Sigmoid colon (tissue), 7 donors: ENCODE data around the gene KRTAP5-2. TPM values are rescaled to one million over a fixed set of nuclear protein-coding genes. Genes with fewer than 3 reads are reported as not detected.

ENCODE experiments used
- DNase-seq: peaks from one replicate; pipeline ENCODE4 v3.0.0-alpha.2; 2019
- H3K27ac ChIP-seq, 4 donors: fragments of 200-600 bp; sonication (generic); one replicate each; pipeline ENCODE4 v1.5.1; 2016 to 2019; ENCODE audit warnings: mild to moderate bottlenecking in 1 of 4
- H3K27me3 ChIP-seq, 3 donors: fragments of 200-600 bp; sonication (generic); one replicate each; pipeline ENCODE4 v1.5.1; 2019; ENCODE audit warnings: mild to moderate bottlenecking in 1 of 3
- H3K36me3 ChIP-seq, 4 donors: fragments of 200-600 bp; sonication (generic); one replicate each; pipeline ENCODE4 v1.5.1; 2016 to 2019
- H3K4me1 ChIP-seq, 4 donors: fragments of 200-600 bp; sonication (generic); one replicate each; pipeline ENCODE4 v1.5.1; 2017 to 2019
- H3K4me3 ChIP-seq, 4 donors: fragments of 200-600 bp; sonication (generic); one replicate each; pipeline ENCODE4 v1.5.1; 2017 to 2019; ENCODE audit warnings: mild to moderate bottlenecking in 2 of 4, moderate library complexity in 1 of 4
- H3K9me3 ChIP-seq, 4 donors: fragments of 200-600 bp in 3 of 4; sonication (generic) in 3 of 4; one replicate each; pipeline versions ENCODE4 v1.5.1 to v1.6.1; 2013 to 2019
- EP300 ChIP-seq, 4 donors: sonication (generic); formaldehyde crosslinking; IDR thresholded peaks; one replicate each; pipeline ENCODE4 v1.6.1; 2017; ENCODE audit warnings: antibody characterized with exemption in 4 of 4
- POLR2A ChIP-seq, 2 donors: fragments of 450-650 bp; IDR thresholded peaks; one replicate each; pipeline ENCODE4 v1.6.1; 2016; ENCODE audit warnings: antibody characterized with exemption in 2 of 2, mild to moderate bottlenecking in 2 of 2, moderate library complexity in 2 of 2
- POLR2AphosphoS5 ChIP-seq, 4 donors: sonication (generic); formaldehyde crosslinking; IDR thresholded peaks; one replicate each; pipeline ENCODE4 v1.6.1; 2017; ENCODE audit warnings: antibody characterized with exemption in 4 of 4
- WGBS, 2 donors: extraction: QIAGEN DNeasy Blood & Tissue Kit; methylation state at CpG; one replicate each; pipeline ENCODE4 v1.1.7; 2013; 5-methylcytosine and 5-hydroxymethylcytosine counted together
- intact Hi-C: fragments of 100-400 bp; cut with DNase I; formaldehyde crosslinking; loops from one replicate; pipeline ENCODE4 v1.15.1; 2023
- polyA plus RNA-seq, 3 donors: library from polyadenylated mRNA; stranded (reverse); fragments of 200-250 nt; gene quantifications; one replicate each; pipeline ENCODE4 v1.2.3, GENCODE V29; 2013
- total RNA-seq, 4 donors: library from RNA; depleted of rRNA; stranded (reverse); fragments of >200 nt; gene quantifications; one replicate each; pipeline ENCODE4 v1.1.0, GENCODE V29; 2016
- TF ChIP-seq, protein P1 (sequence below), 4 experiments: fragments of 450-650 bp in 3 of 4; fragments of 200-600 bp in 1 of 4; IDR thresholded peaks; one replicate each; pipeline ENCODE4 v1.5.1; 2016 to 2019; ENCODE audit warnings: antibody characterized with exemption in 4 of 4, mild to moderate bottlenecking in 3 of 4, moderate library complexity in 2 of 4
- donor health status: healthy with polysubstance abuse.
- donor health status: Bipolar disorder and iron deficiency.
- donor health status: healthy.

KRTAP5-2 gene
- total and polyA plus RNA-seq, 7 donors, result 0.29 TPM; not detected in 6

DNA sequence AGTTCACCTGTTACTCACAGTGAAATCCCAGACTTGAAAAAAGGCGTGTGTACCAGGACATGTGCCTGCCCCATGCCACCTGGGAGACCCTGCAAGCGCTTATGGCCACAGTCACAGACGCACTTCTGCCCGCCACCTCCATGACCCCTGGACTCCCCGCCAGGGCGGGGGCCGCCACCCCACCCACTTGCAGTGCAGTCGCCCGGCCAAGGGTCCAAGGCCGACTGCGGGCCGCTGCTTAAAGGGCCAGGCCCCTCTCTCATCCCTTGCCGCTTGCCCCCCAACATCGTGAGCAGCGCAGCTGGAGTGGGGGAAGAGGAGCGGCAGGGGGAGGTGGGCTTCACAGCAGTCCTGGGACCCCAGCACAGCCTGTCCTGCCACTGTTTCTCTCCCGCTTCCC lies 36.8 kb downstream of the KRTAP5-2 start:
- H3K9me3 ChIP-seq, result no peaks in the 10 kb centered on the region
- TF ChIP-seq POLR2A (IDR thresholded peaks at IDR 0.05) (no peak), POLR2AphosphoS5 (IDR thresholded peaks at IDR 0.05) (no peak), EP300 (IDR thresholded peaks at IDR 0.05) (no peak)
- TF ChIP-seq, protein P1, sequence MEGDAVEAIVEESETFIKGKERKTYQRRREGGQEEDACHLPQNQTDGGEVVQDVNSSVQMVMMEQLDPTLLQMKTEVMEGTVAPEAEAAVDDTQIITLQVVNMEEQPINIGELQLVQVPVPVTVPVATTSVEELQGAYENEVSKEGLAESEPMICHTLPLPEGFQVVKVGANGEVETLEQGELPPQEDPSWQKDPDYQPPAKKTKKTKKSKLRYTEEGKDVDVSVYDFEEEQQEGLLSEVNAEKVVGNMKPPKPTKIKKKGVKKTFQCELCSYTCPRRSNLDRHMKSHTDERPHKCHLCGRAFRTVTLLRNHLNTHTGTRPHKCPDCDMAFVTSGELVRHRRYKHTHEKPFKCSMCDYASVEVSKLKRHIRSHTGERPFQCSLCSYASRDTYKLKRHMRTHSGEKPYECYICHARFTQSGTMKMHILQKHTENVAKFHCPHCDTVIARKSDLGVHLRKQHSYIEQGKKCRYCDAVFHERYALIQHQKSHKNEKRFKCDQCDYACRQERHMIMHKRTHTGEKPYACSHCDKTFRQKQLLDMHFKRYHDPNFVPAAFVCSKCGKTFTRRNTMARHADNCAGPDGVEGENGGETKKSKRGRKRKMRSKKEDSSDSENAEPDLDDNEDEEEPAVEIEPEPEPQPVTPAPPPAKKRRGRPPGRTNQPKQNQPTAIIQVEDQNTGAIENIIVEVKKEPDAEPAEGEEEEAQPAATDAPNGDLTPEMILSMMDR (IDR thresholded peaks at IDR 0.05), result no peak
- H3K4me3 ChIP-seq, result no peak overlapping the region
- 82 to 92% methylated on average over 17 of the region's 17 CpGs for WGBS, 2 donors
- peaks cover 0 to 71% (median 57%) of the 10 kb centered on the region in 4 donors for H3K4me1 ChIP-seq
- peak overlapping the region; percentile 92 to 99 (median 95) for H3K27ac ChIP-seq
- no peaks in the 10 kb centered on the region for H3K27me3 ChIP-seq
- no peak for DNase-seq
- intact Hi-C loops, result no loop called here
- H3K36me3 ChIP-seq, result peaks cover 0 to 25% (median 10%) of the 10 kb centered on the region in 4 donors

- TF ChIP-seq EP300 (IDR thresholded peaks at IDR 0.05) (no peak), POLR2A (IDR thresholded peaks at IDR 0.05) (no peak), POLR2AphosphoS5 (IDR thresholded peaks at IDR 0.05) (no peak)
- TF ChIP-seq, protein P1 (IDR thresholded peaks at IDR 0.05), result no peak
- DNase-seq, result no peak
- H3K27ac ChIP-seq, result peak overlapping the region; percentile 92 to 99 (median 95)
- peaks cover 0 to 66% (median 54%) of the 10 kb centered on the region in 4 donors for H3K4me1 ChIP-seq
- intact Hi-C loops, result no loop called here
- no peak overlapping the region for H3K4me3 ChIP-seq
- H3K27me3 ChIP-seq, result no peaks in the 10 kb centered on the region
- H3K36me3 ChIP-seq, result peaks cover 0 to 25% (median 10%) of the 10 kb centered on the region in 4 donors
- no peaks in the 10 kb centered on the region for H3K9me3 ChIP-seq
- 87 to 90% methylated on average over 8 of the region's 8 CpGs for WGBS, 2 donors
Measured at GRCh38 chr11:1560649-1561251, 37.3 kb downstream of the KRTAP5-2 start.

- H3K4me3 ChIP-seq, result no peak overlapping the region
- peaks cover 0 to 25% (median 10%) of the 10 kb centered on the region in 4 donors for H3K36me3 ChIP-seq
- H3K27ac ChIP-seq, result peak overlapping the region; percentile 92 to 99 (median 95)
- TF ChIP-seq EP300 (IDR thresholded peaks at IDR 0.05), result no peak
- WGBS, 2 donors, result 78 to 83% methylated on average over 15 of the region's 15 CpGs
- no peaks in the 10 kb centered on the region for H3K27me3 ChIP-seq
- intact Hi-C loops, result no loop called here
- peaks cover 0 to 60% (median 49%) of the 10 kb centered on the region in 4 donors for H3K4me1 ChIP-seq
- no peaks in the 10 kb centered on the region for H3K9me3 ChIP-seq
- DNase-seq, result no peak
Measured at GRCh38 chr11:1560002-1560648, 38.0 kb downstream of the KRTAP5-2 start.

GRCh38 chr11:1559111-1559951 lies 38.8 kb downstream of the KRTAP5-2 start:
- intact Hi-C loops, result loop anchor here (5.0 kb wide), 1 partner anchor 97 kb away; no protein-coding TSS in a partner anchor
- no peaks in the 10 kb centered on the region for H3K9me3 ChIP-seq
- WGBS, 2 donors, result 14 to 47% methylated on average over 29 of the region's 29 CpGs
- H3K36me3 ChIP-seq, result peaks cover 0 to 25% (median 10%) of the 10 kb centered on the region in 4 donors
- peak overlapping the region in 2 of 4 donors; percentile 9 to 10 for H3K4me3 ChIP-seq
- no peaks in the 10 kb centered on the region for H3K27me3 ChIP-seq
- H3K4me1 ChIP-seq, result peaks cover 0 to 53% (median 41%) of the 10 kb centered on the region in 4 donors
- peak overlapping the region; percentile 92 to 99 (median 95) for H3K27ac ChIP-seq
- TF ChIP-seq POLR2A (IDR thresholded peaks at IDR 0.05), result peak in 1 of 2 donors; percentile 13
- TF ChIP-seq POLR2AphosphoS5 (IDR thresholded peaks at IDR 0.05), result peak; percentile 78 to 87 (median 82)
- TF ChIP-seq, protein P1 (IDR thresholded peaks at IDR 0.05), result peak in 1 of 4 experiments; percentile 19
- peak in 2 of 4 donors; percentile 78 to 89 for TF ChIP-seq EP300 (IDR thresholded peaks at IDR 0.05)
- DNase-seq, result peak; percentile 99
